ENCODE measurements around the gene F2RL3. TPM values are rescaled to one million over a fixed set of nuclear protein-coding genes. Genes with fewer than 3 reads are reported as not detected.

Gene F2RL3
- total and polyA plus RNA-seq, 7 donors = 0.69 to 3.9 (median 1.9) TPM

DNA sequence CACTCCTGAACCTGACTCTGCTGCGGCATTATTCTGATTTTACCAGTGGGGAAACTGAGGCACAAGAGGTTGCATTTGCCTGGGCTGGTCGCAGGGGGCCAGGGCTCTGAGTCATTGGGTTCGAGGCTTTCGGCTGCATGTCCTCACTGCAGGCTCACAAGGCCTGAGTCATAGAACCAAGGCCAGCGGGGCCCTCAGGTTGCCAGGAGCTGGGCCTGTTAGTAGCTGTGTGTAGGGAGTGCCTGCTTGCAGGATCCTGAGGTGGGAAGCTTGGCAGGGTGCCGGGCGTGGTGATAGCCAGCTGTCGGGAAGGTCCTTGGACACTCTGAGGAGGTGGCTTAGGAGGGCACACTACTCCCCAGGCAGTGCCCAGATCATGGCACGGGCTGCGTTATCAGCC is 21.6 kb upstream of the F2RL3 start:
- DNase-seq = no peak
- WGBS, 2 donors = 95 to 97% methylated on average over 10 of the region's 10 CpGs
- no peak overlapping the region for H3K27ac ChIP-seq
- H3K4me1 ChIP-seq = no peaks in the 10 kb centered on the region
- intact Hi-C loops (cut with DNase I) = no loop called here
- no peaks in the 10 kb centered on the region for H3K27me3 ChIP-seq
- H3K36me3 ChIP-seq = peaks cover 48 to 100% (median 86%) of the 10 kb centered on the region in 4 donors
- H3K4me3 ChIP-seq = no peak overlapping the region
- H3K9me3 ChIP-seq = no peaks in the 10 kb centered on the region
- TF ChIP-seq POLR2AphosphoS5 (IDR thresholded peaks at IDR 0.05) (no peak), POLR2A (IDR thresholded peaks at IDR 0.05) (no peak), CTCF (IDR thresholded peaks at IDR 0.05) (no peak), EP300 (IDR thresholded peaks at IDR 0.05) (no peak)

GRCh38 chr19:16868423-16869130 is 20.2 kb upstream of the F2RL3 start:
- Histone ChIP-seq H3K27me3 (no peaks in the 10 kb centered on the region), H3K4me1 (no peaks in the 10 kb centered on the region), H3K9me3 (no peaks in the 10 kb centered on the region), H3K27ac (no peak overlapping the region), H3K36me3 (peaks cover 48 to 100% (median 87%) of the 10 kb centered on the region in 4 donors), H3K4me3 (no peak overlapping the region)
- WGBS, 2 donors = 95 to 97% methylated on average over 20 of the region's 20 CpGs
- no peak for DNase-seq
- intact Hi-C loops (cut with DNase I) = no loop called here
- TF ChIP-seq CTCF (IDR thresholded peaks at IDR 0.05) (no peak), EP300 (IDR thresholded peaks at IDR 0.05) (no peak), POLR2AphosphoS5 (IDR thresholded peaks at IDR 0.05) (no peak), POLR2A (IDR thresholded peaks at IDR 0.05) (no peak)

- intact Hi-C loops (cut with DNase I) = no loop called here
- DNase-seq = no peak
- Histone ChIP-seq H3K36me3 (peaks cover 44 to 95% (median 82%) of the 10 kb centered on the region in 4 donors), H3K27me3 (no peaks in the 10 kb centered on the region), H3K27ac (no peak overlapping the region), H3K9me3 (no peaks in the 10 kb centered on the region), H3K4me1 (no peaks in the 10 kb centered on the region), H3K4me3 (no peak overlapping the region)
- WGBS, 2 donors = 96% methylated on average over 30 of the region's 30 CpGs
- TF ChIP-seq POLR2AphosphoS5 (IDR thresholded peaks at IDR 0.05) = no peak
- TF ChIP-seq EP300 (IDR thresholded peaks at IDR 0.05) = no peak
- TF ChIP-seq CTCF (IDR thresholded peaks at IDR 0.05) = no peak
- no peak for TF ChIP-seq POLR2A (IDR thresholded peaks at IDR 0.05)
Measured at GRCh38 chr19:16869331-16869972, 19.3 kb upstream of the F2RL3 start.

DNA sequence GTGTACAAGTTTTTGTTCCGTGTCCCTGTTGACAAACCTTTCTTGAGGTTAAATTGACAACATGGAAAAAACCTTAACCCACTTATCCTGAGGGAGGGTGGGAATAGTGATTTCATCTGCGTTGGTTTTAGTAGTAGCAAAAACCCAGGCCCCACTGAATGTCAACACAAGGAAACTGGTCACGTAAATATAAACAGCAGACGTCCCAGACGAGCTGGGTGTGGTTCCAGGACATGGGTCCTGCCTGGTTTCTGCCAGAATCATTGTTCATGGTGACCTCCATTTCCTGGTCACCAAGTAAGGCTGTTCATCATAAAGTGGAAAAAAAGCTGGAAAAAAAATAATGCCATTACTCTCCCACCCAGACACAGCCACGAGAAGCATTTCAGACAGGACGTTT is 16.9 kb upstream of the F2RL3 start:
- no peak overlapping the region for H3K4me3 ChIP-seq
- intact Hi-C loops (cut with DNase I) = no loop called here
- H3K4me1 ChIP-seq = no peaks in the 10 kb centered on the region
- no peak for DNase-seq
- WGBS, 2 donors = 35 to 64% methylated on average over 7 of the region's 7 CpGs
- H3K9me3 ChIP-seq = no peaks in the 10 kb centered on the region
- peak overlapping the region in 1 of 4 donors; percentile 41 for H3K27ac ChIP-seq
- no peaks in the 10 kb centered on the region for H3K27me3 ChIP-seq
- H3K36me3 ChIP-seq = peaks cover 32 to 82% (median 69%) of the 10 kb centered on the region in 4 donors
- TF ChIP-seq EP300 (IDR thresholded peaks at IDR 0.05) (no peak), POLR2A (IDR thresholded peaks at IDR 0.05) (no peak), POLR2AphosphoS5 (IDR thresholded peaks at IDR 0.05) (no peak), CTCF (IDR thresholded peaks at IDR 0.05) (no peak)

Measured in sigmoid colon (tissue), 7 donors.